Medulla oblongata (tissue), 1 donor: ENCODE results near the gene KRTAP3-2.
"Not testable (repeated sequence)": the region's sequence is repeated elsewhere in the genome, so short reads cannot be mapped to it uniquely, and the experiment has no call there.

Experiments
- DNase-seq: peaks from one replicate; pipeline ENCODE4 v3.0.0-alpha.2; 2015; ENCODE audit errors: extremely low spot score

The KRTAP3-2 gene

DNA sequence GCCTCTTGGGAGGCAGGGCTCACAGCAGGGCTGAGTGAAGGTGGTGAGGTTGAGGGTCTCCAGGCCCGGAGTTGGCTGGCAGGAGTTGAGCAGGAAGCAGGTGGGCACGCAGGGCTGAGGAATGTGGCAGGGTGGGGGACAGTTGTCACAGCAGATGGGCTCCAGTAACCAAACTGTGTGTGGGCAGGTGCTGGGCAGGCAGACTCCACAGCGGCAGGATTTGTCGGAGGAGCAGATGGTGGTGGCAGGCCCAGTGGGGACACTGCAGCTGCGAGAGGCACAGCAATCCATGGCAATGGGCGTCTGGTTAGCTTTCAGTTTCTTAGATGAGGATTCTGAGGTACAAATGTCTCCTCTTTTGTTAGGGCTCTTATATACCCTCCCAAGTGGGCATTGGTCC, at the start of gene KRTAP3-2:
KRTAP3-2 (minus strand) TSS at position 344 of the 400 bp plus-strand sequence; CDS start at position 291, 53 bp downstream.
- DNase-seq, result not testable (repeated sequence)

DNA sequence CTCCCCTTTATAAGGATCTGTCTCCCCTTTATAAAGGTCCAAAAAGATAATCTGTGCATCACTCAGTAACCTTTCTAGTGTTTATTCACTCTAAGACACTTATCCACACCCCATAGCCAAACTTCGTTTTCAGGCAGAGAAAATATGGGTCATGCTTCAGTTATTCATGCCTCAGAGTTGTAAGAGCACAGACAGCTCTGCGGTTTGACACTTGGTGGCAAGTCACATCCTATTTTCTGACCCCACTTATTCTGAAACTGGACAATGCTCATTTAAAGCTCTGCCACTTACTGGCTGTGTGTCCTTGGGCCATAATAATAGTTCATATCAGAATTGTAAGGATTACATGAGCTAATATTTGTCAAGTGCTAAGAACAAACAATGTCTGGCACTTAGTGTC, 49.4 kb upstream of the KRTAP3-2 start:
- DNase-seq, result no peak

DNA sequence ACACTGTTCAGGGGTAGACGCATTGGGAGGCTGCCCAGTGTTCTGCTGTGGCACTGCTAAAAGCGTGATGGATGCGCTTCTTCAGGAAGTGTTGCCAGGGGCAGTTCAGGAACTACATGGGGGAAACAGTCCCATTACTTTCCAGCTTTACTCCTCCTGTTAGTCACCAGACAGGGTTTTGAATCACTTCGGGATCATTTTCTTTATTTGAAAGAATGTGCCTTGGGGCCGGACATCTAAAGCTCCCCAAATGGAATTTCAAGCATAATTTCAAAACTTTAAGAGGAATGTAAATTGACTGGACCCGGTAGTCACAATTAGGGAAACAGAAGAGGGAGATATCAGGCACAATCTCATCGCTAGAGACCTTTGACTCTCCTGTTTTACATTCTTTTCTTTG, 48.7 kb upstream of the KRTAP3-2 start:
- DNase-seq, result no peak

DNA sequence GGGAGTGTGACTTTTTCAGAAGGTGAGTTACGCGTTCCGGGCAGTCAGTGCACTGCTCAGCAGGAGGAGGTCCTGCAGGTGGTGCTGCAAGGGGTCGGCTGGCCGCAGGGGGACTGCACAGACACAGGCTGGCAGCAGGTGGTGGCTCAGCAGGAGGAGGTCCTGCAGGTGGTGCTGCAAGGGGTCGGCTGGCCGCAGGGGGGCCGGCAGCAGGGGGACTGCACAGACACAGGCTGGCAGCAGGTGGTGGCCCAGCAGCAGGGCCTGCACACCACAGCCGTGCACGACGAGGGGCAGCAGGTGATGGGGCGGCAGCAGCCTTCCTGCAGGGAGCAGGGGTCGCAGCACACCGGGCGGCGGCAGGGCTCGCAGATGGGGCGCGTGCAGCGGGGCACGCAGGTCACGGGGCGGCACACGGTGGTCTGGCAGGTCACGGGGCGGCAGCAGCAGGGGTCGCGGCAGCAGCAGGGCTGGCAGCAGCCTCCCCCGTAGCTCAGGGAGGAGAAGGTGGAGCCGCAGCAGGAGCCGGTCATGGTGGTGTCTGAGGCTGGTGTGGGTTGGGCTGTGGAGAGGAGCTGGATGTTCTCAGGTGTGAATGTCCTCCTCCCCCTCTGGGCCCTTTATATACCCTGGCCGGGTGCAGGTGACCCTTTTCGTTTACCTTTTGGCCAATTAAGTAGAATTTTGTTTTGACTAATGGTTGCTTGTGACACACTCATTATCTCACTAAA, 47.2 kb upstream of the KRTAP3-2 start, which contains the start of gene KRTAP2-1:
KRTAP2-1 (minus strand) TSS at position 582 of the 731 bp plus-strand sequence; CDS start at position 533, 49 bp downstream.
- DNase-seq, result not testable (repeated sequence)

DNA sequence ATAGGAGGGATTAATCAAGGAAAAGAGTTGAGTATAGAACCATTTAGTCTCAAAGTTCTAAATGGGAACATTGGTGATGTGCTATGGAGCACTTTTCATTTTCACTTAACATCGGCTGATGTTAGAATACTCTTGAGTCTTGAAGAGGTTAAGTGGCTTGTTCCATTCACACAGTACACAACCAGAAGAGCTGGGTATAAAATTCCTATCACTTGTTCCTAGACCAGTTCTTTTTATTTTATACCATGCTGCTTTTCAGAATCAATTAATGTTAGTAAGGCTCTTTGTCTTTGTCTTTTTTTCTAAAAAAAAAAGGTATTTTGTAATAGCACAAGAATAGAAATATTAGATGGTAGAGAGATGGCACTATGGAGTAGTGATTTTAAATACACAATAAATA, 43.2 kb upstream of the KRTAP3-2 start:
- DNase-seq, result no peak

DNA sequence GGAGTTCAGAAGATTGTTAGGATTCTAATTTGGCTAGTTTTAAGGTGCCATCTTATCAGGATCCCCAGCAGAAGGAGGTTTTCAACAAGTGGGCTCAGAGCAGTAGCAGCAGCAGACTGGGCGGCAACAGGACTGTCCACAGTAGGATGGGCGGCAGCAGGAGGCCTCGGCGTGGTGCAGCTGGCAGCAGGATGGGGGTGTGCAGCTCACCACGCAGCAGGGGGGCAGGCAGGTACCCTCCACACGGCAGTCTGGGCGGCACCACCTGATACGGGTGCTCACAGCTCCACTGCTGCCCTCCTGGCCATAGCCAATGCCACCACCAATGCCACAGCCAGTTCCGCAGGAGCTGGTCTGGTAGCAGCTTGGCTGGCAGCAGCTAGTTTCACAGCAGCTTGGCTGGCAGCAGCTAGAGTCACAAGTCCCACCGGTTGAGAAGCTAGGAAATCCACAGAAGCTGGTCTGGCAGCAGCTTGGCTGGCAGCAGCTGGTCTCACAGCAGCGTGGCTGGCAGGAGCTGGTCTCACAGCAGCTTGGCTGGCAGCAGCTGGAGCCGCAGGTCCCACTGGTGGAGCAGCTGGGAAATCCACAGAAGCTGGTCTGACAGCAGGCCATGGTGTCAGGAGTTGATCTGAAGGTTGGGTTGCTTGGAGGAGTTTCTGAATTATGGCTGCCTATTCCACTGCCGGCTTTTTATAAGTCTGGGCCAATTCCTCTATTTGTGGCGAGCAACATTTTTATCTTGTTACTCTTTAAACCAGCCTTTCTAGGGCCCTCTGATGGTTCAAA, 41.3 kb upstream of the KRTAP3-2 start, which contains the start of gene KRTAP1-1:
KRTAP1-1 (minus strand) TSS at position 668 of the 789 bp plus-strand sequence; CDS start at position 615, 53 bp downstream.
- not testable (repeated sequence) for DNase-seq

DNA sequence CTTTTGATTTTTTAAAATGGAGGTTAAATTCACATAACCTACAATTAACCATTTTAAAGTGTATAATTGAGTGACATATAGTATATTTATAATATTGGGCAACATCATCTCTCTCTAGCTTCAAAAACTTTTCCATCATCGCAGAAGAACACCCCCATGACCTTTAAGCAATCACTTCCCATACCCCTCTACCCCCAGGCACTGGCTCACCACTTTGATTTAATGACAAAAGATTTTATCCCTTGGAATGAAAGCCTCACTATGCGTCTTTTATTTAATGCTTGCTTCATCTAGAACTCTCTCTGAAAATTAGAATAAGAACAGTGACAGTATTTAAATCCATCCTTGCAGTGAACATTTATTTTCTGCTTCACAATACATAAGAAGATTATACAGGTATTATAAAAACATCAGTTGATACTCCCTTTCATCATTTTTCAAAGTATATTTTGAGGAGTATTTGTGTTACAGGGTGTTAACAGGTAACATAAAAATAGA, 38.2 kb upstream of the KRTAP3-2 start:
- DNase-seq, result no peak

DNA sequence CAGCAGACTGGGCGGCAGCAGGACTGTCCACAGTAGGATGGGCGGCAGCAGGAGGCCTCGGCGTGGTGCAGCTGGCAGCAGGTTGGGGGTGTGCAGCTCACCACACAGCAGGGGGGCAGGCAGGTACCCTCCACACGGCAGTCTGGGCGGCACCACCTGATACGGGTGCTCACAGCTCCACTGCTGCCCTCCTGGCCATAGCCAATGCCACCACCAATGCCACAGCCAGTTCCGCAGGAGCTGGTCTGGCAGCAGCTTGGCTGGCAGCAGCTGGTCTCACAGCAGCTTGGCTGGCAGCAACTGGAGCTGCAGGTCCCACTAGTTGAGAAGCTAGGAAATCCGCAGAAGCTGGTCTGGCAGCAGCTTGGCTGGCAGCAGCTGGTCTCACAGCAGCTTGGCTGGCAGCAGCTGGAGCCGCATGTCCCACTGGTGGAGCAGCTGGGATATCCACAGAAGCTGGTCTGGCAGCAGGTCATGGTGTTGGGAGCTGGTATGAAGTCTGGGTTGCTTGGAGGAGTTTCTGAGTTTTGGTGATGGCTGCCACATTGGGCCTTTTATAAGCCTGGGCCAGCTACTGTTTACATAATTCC, 34.7 kb upstream of the KRTAP3-2 start, which contains the start of gene KRTAP1-3:
KRTAP1-3 (minus strand) TSS at position 529 of the 590 bp plus-strand sequence; CDS start at position 476, 53 bp downstream.
- DNase-seq, result not testable (repeated sequence)

DNA sequence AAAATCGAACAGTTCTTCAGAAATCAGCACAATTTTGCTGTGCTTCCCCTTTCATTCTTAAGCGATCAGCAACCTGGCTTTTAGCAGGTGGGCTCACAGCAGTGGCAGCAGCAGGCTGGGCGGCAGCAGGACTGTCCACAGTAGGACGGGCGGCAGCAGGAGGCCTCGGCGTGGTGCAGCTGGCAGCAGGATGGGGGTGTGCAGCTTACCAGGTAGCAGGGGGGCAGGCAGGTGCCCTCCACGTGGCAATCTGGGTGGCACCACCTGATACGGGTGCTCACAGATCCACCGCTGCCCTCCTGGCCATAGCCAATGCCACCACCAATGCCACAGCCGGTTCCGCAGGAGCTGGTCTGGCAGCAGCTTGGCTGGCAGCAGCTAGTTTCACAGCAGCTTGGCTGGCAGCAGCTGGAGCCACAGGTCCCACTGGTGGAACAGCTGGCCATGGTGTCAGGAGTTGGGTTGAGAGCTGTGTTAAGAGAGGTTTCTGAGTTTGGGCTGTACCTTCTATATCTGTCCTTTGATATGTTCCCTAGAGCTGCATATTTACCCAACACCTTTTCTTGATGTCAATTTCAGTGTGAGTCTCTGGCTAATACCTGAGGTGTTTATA, 30.0 kb upstream of the KRTAP3-2 start, which contains the start of gene KRTAP1-4:
KRTAP1-4 (minus strand) TSS at position 563 of the 613 bp plus-strand sequence; CDS start at position 446, 117 bp downstream.
- DNase-seq, result no peak

DNA sequence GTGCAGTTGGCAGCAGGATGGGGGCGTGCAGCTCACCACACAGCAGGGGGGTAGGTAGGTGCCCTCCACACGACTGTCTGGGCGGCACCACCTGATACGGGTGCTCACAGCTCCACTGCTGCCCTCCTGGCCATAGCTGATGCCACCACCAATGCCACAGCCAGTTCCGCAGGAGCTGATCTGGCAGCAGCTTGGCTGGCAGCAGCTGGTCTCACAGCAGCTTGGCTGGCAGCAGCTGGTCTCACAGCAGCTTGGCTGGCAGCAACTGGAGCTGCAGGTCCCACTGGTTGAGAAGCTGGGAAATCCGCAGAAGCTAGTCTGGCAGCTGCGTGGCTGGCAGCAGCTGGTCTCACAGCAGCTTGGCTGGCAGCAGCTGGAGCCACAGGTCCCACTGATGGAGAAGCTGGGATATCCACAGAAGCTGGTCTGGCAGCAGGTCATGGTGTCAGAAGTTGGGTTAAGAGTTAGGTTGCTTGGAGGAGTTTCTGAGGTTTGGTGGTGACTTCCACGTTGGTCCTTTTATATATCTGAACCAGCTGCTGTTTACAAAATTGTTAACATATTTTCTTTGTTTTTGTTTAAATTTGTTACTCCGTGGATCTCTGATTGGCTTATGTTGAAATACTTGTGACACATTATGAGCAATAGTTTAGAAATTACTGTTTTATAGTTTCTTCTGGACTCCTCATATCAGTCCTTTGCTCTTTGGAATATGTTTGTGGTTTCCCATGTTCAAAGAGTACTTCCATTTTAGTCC, 27.2 kb upstream of the KRTAP3-2 start, which contains the start of gene KRTAP1-5:
KRTAP1-5 (minus strand) TSS at position 494 of the 757 bp plus-strand sequence; CDS start at position 441, 53 bp downstream.
- no peak for DNase-seq

DNA sequence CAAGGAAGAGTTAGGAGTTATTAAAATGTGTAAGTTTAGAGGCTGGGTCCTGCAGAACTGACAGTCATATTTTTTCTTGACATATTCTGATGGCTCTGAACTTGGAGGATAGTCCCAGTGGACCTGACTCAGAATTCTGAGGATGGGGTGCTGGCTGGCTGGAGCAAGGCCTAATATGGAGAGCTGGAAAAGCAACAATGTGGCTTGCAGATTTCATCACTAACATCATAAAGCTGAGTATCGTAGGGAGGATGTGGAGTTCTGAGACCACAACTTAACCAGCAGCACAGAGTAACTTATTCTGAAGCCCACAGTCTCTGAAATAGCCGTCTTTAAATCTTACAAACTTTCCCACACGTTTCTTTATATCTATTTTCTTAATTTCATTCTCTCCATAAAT, 25.0 kb upstream of the KRTAP3-2 start:
- DNase-seq, result no peak

DNA sequence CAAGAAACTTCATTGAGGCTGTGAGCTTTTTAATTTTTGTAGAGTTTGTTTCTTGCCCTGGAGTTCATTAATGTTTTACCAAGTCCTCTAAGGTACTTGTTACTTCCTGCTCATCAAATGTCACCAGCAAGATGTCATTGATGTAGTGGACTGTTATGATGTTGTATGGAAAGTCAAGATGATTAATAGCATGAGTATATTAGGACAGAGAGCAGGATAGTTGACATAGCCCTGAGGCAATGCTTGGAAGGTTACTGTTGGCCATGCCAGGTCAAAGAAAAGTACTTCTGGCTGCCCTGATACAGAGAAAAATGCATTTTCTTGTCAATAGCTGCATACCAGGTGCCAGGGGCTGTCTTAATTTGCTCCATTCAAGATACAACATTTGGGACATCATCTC, 20.6 kb upstream of the KRTAP3-2 start:
- DNase-seq, result no peak

DNA sequence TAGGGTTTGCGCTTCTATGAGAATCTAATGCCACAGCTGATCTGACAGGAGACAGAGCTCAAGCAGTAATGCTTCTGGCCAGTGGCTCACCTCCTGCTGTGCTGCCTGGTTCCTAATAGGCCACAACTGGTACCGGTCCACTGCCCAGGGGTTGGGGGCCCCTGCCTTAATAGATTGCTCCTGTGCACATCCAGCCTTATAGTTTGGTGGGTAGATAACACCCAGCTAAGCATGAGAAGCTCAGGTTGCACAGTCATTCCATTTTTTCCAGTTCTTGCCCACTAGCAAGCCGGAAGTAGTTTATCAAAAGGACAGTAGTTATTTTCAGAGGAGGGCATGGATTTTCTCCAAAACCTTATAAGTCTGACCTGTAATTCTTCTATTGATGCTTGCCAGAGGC, 19.7 kb upstream of the KRTAP3-2 start:
- no peak for DNase-seq

DNA sequence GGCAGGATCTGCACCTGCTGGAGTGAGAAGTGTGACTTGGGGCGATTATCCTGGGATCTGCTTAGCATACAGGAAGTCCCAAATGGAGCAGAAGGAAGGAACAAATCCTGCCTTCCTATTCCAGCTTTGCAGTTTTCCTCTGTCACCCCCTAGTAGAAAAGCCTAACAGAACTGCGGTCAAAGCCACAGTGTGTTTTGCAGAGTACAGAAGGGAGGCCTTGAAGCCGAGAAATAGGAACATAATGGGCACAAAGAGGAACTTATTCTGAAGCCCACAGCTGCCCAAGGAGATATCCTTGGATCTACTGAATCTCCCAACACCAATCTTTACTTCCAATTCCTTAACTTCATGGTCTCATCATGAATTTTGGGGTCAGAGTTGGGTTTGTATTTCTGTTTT, 18.8 kb upstream of the KRTAP3-2 start:
- no peak for DNase-seq

DNA sequence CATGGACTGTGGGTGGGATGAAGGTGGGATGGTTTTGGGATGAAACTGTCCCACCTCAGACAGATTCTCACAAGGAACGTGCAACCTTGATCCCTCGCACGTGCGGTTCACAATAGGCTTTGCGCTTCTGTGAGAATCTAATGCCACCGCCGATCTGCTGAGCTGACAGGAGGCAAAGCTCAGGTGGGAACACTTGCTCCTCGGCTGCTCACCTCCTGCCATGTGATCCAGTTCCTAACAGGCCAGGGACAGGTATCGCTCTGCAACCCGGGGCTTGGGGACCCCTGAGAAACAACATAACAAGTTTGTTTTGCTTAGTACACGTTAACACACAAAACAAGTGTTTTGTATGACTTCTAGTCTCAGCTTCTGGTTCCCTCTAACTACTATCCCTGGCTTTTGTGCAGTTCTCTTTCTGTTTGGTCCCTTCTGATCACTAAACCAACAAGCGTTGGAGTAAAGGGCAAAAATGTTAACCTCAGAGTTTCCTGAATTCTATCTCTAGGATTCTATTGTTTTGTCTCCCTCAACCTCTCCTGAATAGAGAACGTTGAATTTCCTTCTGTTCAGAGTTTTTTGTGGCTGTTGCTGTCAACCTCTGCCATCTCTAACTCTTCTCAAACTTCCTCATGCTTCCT, 17.0 kb upstream of the KRTAP3-2 start:
- DNase-seq, result no peak

DNA sequence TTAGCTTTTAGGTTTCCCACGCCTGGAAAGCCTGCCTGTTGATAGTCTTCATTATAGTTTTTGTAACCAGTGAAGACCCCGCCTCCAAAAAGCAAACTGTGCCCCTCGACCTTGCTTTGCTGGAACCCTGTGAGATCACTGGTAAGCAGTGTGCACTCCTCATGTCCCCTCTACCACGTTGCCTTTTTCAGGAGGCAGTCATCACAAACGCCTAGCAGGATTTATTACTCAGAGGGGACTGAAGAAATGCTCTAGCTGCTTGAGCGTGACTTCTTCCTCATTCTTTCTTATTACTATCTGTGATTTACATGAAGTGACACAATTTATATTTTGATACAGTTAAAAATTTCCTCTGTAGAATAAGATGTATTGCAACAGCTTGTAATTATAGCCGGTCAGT, 15.7 kb upstream of the KRTAP3-2 start:
- no peak for DNase-seq

DNA sequence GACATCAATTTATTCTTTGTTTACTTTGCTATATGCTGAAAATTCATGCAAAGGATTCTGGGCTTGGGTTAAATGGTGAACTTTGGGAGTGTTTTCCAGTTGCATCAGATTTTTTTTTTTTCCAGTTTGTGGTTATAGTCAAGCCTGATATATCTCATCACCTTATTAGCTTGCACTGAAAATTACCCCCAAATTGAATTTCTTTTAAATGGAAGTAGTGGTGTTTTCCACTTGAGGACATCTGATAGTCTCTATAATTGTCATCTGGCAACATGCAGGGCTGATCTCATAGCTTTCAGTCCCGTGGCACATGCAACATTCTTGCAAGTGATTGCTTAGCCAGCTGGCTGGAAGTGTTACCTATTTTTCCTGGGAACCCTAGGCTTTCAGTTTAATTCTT, 13.9 kb upstream of the KRTAP3-2 start:
- no peak for DNase-seq

DNA sequence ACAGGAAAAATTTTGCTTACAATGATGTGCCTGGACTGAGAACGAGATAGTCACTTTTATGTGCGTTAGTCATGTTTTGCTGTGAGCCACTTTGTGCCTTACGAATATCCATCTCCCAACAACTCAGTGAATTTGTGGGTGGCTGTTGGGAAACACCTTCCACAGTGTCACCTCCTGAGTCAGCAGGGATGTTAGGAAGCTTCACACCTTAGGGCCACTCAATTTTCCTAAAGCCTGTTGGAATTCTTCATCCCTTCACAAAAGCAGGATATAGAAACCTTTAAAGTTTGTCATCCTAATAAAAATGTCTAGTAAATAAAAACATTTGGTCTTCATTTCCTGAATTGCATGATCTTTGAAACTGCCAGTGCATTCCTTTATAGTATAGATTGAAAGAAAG, 13.5 kb upstream of the KRTAP3-2 start:
- DNase-seq, result no peak

DNA sequence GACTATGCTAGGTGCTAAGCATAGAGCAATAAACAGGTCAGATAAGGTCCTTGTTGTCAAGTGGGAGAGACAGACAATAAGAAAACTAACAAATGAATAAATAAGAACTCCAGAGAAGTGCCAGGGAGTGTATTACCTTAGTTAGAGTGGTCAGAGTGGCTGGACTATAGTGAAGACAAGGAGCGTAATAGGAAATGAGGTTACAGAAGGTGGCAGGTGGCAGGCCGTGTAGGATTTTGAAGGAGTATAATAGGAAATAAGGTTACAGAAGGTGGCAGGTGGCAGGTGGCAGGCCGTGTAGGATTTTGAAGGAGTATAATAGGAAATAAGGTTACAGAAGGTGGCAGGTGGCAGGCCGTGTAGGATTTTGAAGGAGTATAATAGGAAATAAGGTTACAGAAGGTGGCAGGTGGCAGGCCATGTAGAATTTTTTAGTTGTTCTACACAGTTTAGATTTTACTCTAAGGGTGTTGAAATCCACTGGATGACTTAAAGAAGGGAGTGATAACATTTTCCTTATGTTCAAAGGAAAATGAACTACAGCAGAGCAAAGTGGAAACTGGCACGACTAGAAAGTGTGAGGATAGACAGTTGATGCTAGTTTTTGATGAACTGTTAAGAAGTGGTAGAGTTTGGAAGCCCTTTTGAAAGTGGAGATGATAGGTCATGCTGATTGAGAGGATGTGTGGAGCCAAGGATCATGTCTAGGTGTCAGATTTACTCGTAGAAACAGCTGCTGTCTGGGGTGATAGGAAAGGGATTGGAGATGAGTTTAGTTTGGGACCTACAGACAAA, 12.8 kb upstream of the KRTAP3-2 start:
- DNase-seq, result no peak
